ENCODE data around the gene PCCA. TPM values are rescaled to one million over a fixed set of nuclear protein-coding genes. Genes with fewer than 3 reads are reported as not detected.

Gene PCCA
- total RNA-seq, 5 donors from 2014 or later (not counting 1 experiment from before 2014, with no cell fraction given), result 7.6 to 16.8 (median 10.2) TPM

- Histone ChIP-seq H3K36me3 (ENCODE audit: control insufficient read depth in 2 of 2, extremely low read depth in 1 of 2, insufficient read depth in 1 of 2, low read length in 1 of 2) (no peaks in the 10 kb centered on the region), H3K4me1 (ENCODE audit: control insufficient read depth in 1 of 2, extremely low read depth in 1 of 2, insufficient read depth in 2 of 2, low read length in 2 of 2) (no peaks in the 10 kb centered on the region), H3K4me3 (ENCODE audit: control insufficient read depth in 1 of 2, extremely low read depth in 1 of 2, low read length in 1 of 2) (no peak overlapping the region), H3K27ac (ENCODE audit: low read length) (no peak overlapping the region), H3K9me3 (no peaks in the 10 kb centered on the region), H3K27me3 (replicated peaks in 1 of 2; ENCODE audit: control insufficient read depth in 2 of 2, extremely low read depth in 1 of 2, insufficient read depth in 2 of 2, low read length in 1 of 2) (no peaks in the 10 kb centered on the region)
- peaks cover 0 to 6% (median 4%) of the 10 kb centered on the region in 3 donors for H3K9me3 Mint-ChIP-seq
- peaks cover 0 to 8% (median 7%) of the 10 kb centered on the region in 3 donors for H3K4me1 Mint-ChIP-seq
- H3K27me3 Mint-ChIP-seq, result no peaks in the 10 kb centered on the region
- CTCF ChIA-PET, result no interaction called here
- no peak for ATAC-seq (replicated peaks in 1 of 4)
- no peak overlapping the region for H3K4me3 Mint-ChIP-seq
- POLR2A ChIA-PET, result no interaction called here
- no peak overlapping the region for H3K27ac Mint-ChIP-seq
- DNase-seq, result no peak
- H3K36me3 Mint-ChIP-seq, result peaks cover 62% of the 10 kb centered on the region
Measured at GRCh38 chr13:100433475-100433874, 344.6 kb downstream of the PCCA start.

DNA sequence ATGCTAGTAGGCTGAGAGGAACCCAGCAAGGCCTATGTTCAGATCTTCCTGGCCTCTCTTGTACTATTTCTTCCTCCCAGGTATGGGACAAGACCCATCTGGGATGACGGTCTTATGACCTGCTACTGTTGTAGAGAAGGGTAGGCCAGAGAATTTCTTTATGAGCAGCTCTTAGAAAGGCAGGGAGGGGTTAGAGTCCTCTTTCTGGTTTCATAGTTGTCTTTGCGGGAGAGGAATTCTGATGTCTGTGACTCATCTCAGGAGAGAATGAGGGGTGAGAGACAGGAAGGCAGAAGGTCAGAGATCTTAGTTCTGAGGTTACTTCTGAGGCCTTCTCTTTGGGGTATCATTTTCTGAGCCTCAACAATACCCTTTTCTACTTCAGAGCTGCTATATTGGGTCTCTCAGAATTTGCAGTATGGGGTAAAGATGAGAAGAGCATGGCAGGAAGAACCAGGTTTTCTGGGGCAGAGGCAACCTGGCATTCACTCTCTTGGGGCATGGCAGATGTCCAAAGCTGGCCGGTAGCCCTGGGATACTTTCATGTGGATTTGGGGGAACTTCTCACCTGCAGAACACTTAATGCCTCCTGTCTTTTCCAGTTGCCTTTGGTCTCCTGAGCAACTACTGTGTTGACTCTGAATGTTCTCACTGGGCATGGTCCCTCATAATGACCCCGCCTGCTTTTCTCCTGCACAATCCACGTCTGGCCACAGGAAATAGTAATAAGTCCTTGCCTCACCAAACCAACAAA, 345.3 kb downstream of the PCCA start:
- H3K36me3 ChIP-seq (ENCODE audit: control insufficient read depth in 2 of 2, extremely low read depth in 1 of 2, insufficient read depth in 1 of 2, low read length in 1 of 2), result no peaks in the 10 kb centered on the region
- Mint-ChIP-seq H3K27ac (peak overlapping the region in 1 of 2 donors; percentile 1), H3K4me1 (peaks cover 0 to 8% (median 7%) of the 10 kb centered on the region in 3 donors), H3K4me3 (no peak overlapping the region), H3K9me3 (peaks cover 0 to 6% (median 4%) of the 10 kb centered on the region in 3 donors), H3K36me3 (peaks cover 59% of the 10 kb centered on the region), H3K27me3 (no peaks in the 10 kb centered on the region)
- CTCF ChIA-PET, result no interaction called here
- no peaks in the 10 kb centered on the region for H3K27me3 ChIP-seq (replicated peaks in 1 of 2; ENCODE audit: control insufficient read depth in 2 of 2, extremely low read depth in 1 of 2, insufficient read depth in 2 of 2, low read length in 1 of 2)
- ATAC-seq (replicated peaks in 1 of 4), result no peak
- no peak overlapping the region for H3K27ac ChIP-seq (ENCODE audit: low read length)
- no peaks in the 10 kb centered on the region for H3K4me1 ChIP-seq (ENCODE audit: control insufficient read depth in 1 of 2, extremely low read depth in 1 of 2, insufficient read depth in 2 of 2, low read length in 2 of 2)
- POLR2A ChIA-PET, result interaction anchor here in 1 of 2 donors (0.5 kb wide), 1 partner anchor 8 kb away, joined by 5 read pairs; no protein-coding TSS in a partner anchor
- H3K9me3 ChIP-seq, result no peaks in the 10 kb centered on the region
- DNase-seq, result no peak
- no peak overlapping the region for H3K4me3 ChIP-seq (ENCODE audit: control insufficient read depth in 1 of 2, extremely low read depth in 1 of 2, low read length in 1 of 2)
- WGBS (ENCODE audit: insufficient coverage), result 31% methylated on average over 3 of the region's 5 CpGs

GRCh38 chr13:100436099-100436498, 347.2 kb downstream of the PCCA start:
- DNase-seq (no peak), ATAC-seq (replicated peaks in 1 of 4) (no peak)
- Histone ChIP-seq H3K9me3 (no peaks in the 10 kb centered on the region), H3K4me1 (ENCODE audit: control insufficient read depth in 1 of 2, extremely low read depth in 1 of 2, insufficient read depth in 2 of 2, low read length in 2 of 2) (no peaks in the 10 kb centered on the region), H3K36me3 (ENCODE audit: control insufficient read depth in 2 of 2, extremely low read depth in 1 of 2, insufficient read depth in 1 of 2, low read length in 1 of 2) (no peaks in the 10 kb centered on the region), H3K4me3 (ENCODE audit: control insufficient read depth in 1 of 2, extremely low read depth in 1 of 2, low read length in 1 of 2) (no peak overlapping the region), H3K27me3 (replicated peaks in 1 of 2; ENCODE audit: control insufficient read depth in 2 of 2, extremely low read depth in 1 of 2, insufficient read depth in 2 of 2, low read length in 1 of 2) (no peaks in the 10 kb centered on the region), H3K27ac (ENCODE audit: low read length) (no peak overlapping the region)
- no peak overlapping the region for H3K27ac Mint-ChIP-seq
- POLR2A ChIA-PET, result no interaction called here
- WGBS (ENCODE audit: insufficient coverage), result 100% methylated on average over 1 of the region's 4 CpGs
- peaks cover 0 to 8% (median 7%) of the 10 kb centered on the region in 3 donors for H3K4me1 Mint-ChIP-seq
- no peak overlapping the region for H3K4me3 Mint-ChIP-seq
- no peaks in the 10 kb centered on the region for H3K27me3 Mint-ChIP-seq
- peaks cover 49% of the 10 kb centered on the region for H3K36me3 Mint-ChIP-seq
- peaks cover 0 to 6% (median 4%) of the 10 kb centered on the region in 3 donors for H3K9me3 Mint-ChIP-seq
- CTCF ChIA-PET, result interaction anchor here in 1 of 2 donors (0.7 kb wide), 1 partner anchor 780 kb away, joined by 3 read pairs; no protein-coding TSS in a partner anchor

DNA sequence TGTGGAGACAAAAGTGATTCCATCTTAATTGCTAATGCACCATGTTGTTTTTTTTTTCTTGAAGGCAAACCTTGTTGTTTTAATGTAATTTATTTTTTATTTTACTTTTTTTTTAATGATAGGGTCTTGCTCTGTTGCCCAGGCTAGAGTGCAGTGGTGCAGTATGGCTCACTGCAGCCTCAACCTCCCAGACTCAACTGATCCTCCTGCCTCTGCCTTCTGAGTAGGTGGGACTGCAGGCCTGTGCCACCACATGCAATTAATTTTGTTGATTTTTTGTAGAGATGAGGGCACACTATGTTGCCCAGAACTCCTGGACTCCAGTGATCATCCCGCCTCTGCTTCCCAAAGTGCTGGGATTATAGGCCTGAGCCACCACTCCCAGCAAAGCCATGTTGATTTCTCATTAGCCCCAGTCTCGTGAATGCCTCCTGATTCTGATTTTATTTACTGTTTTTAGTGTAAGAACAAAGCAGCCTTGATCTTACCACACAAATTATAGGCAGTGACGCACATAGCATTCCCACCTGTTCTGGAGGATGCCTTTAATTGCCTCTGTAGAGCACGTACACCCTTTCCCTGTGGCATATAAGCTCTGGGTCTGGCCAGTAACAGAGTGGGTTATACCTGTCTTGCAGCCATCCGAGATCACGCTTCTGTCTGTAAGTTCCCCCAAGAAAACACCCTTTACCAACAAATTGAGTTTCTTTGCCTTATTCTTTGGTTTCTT, 349.3 kb downstream of the PCCA start:
- no peaks in the 10 kb centered on the region for H3K9me3 ChIP-seq
- peaks cover 38% of the 10 kb centered on the region for H3K36me3 Mint-ChIP-seq
- POLR2A ChIA-PET, result no interaction called here
- H3K36me3 ChIP-seq (ENCODE audit: control insufficient read depth in 2 of 2, extremely low read depth in 1 of 2, insufficient read depth in 1 of 2, low read length in 1 of 2), result no peaks in the 10 kb centered on the region
- no peaks in the 10 kb centered on the region for H3K27me3 Mint-ChIP-seq
- no peak overlapping the region for H3K4me3 ChIP-seq (ENCODE audit: control insufficient read depth in 1 of 2, extremely low read depth in 1 of 2, low read length in 1 of 2)
- H3K4me3 Mint-ChIP-seq, result no peak overlapping the region
- ATAC-seq (replicated peaks in 1 of 4), result no peak
- H3K27me3 ChIP-seq (replicated peaks in 1 of 2; ENCODE audit: control insufficient read depth in 2 of 2, extremely low read depth in 1 of 2, insufficient read depth in 2 of 2, low read length in 1 of 2), result no peaks in the 10 kb centered on the region
- H3K4me1 ChIP-seq (ENCODE audit: control insufficient read depth in 1 of 2, extremely low read depth in 1 of 2, insufficient read depth in 2 of 2, low read length in 2 of 2), result no peaks in the 10 kb centered on the region
- peaks cover 0 to 8% (median 7%) of the 10 kb centered on the region in 3 donors for H3K4me1 Mint-ChIP-seq
- H3K9me3 Mint-ChIP-seq, result no peaks in the 10 kb centered on the region
- no peak overlapping the region for H3K27ac ChIP-seq (ENCODE audit: low read length)
- CTCF ChIA-PET, result no interaction called here
- DNase-seq, result no peak
- 100% methylated on average over 3 of the region's 6 CpGs for WGBS (ENCODE audit: insufficient coverage)
- H3K27ac Mint-ChIP-seq, result no peak overlapping the region

DNA sequence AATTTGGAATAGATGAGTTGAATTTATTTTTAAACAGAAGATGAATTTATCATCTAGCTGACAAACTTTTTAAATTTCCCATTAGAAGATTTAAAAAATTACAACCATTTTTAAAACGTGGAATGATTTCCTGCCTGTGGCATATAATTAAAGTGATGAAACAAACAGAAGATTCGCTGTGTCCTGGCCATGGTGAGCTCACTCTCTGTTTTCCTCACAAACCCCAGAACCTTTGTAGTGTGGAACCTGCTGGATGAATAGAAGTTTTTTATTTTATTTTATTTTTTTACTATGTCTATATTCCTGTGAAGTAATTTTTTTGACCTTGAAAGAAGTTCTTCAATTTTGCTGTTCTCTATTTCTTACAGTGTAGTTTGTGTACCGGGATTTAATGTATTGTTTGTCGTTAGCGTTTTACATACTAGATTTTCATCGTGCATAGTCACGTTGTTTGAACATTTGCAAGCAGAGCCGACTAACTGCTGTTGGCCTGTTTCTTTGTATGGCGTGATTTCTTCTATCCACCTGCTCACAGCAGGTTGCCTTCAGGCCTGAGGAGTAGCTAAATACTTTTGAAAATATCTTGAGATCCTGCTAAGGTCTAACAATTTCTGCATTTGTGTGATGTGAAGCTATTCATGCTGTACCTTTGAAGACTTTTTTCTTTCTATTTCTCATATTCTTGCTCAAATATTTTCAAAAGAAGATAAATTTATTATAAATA, 350.5 kb downstream of the PCCA start:
- no peaks in the 10 kb centered on the region for H3K4me1 Mint-ChIP-seq
- H3K9me3 Mint-ChIP-seq, result no peaks in the 10 kb centered on the region
- DNase-seq (no peak), ATAC-seq (replicated peaks in 1 of 4) (no peak)
- H3K4me3 Mint-ChIP-seq, result no peak overlapping the region
- Histone ChIP-seq H3K9me3 (no peaks in the 10 kb centered on the region), H3K27me3 (replicated peaks in 1 of 2; ENCODE audit: control insufficient read depth in 2 of 2, extremely low read depth in 1 of 2, insufficient read depth in 2 of 2, low read length in 1 of 2) (no peaks in the 10 kb centered on the region), H3K36me3 (ENCODE audit: control insufficient read depth in 2 of 2, extremely low read depth in 1 of 2, insufficient read depth in 1 of 2, low read length in 1 of 2) (no peaks in the 10 kb centered on the region), H3K4me3 (ENCODE audit: control insufficient read depth in 1 of 2, extremely low read depth in 1 of 2, low read length in 1 of 2) (no peak overlapping the region), H3K4me1 (ENCODE audit: control insufficient read depth in 1 of 2, extremely low read depth in 1 of 2, insufficient read depth in 2 of 2, low read length in 2 of 2) (no peaks in the 10 kb centered on the region), H3K27ac (ENCODE audit: low read length) (no peak overlapping the region)
- H3K27ac Mint-ChIP-seq, result no peak overlapping the region
- 90% methylated on average over 2 of the region's 9 CpGs for WGBS (ENCODE audit: insufficient coverage)
- no peaks in the 10 kb centered on the region for H3K27me3 Mint-ChIP-seq
- POLR2A ChIA-PET, result no interaction called here
- CTCF ChIA-PET, result no interaction called here
- peaks cover 27% of the 10 kb centered on the region for H3K36me3 Mint-ChIP-seq

DNA sequence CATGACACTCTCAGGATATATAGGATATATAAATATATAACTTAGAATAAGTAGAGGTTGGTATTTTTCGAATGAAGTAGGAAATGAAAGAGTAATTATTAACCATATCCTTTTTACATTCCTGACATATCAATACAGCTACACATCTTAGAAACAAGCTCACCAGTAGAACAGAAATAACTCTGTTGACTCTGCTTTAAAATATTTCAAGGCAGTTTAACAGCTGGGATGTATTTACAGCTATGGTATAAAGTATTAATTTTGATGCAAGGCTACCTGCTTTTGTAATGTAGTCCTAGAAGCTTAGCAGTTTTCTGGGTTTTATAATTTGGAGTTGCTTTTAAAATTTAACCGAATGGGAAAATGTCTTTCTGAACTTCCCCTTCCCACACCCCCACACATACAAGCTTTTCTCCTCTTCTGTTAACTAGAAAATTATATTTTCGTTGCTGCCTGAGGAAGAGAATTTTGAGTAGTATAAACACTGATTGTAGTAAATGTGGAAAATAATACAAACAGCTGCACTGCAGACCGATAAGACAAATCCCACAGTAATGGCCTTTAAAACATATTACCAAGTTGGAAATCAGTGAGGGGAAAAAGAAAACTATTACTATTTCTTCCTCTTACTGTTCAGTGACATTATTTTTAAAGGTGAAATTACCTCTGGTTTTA, 352.0 kb downstream of the PCCA start:
- ChIA-PET POLR2A (no interaction called here), CTCF (no interaction called here)
- H3K4me1 ChIP-seq (ENCODE audit: control insufficient read depth in 1 of 2, extremely low read depth in 1 of 2, insufficient read depth in 2 of 2, low read length in 2 of 2), result no peaks in the 10 kb centered on the region
- H3K36me3 ChIP-seq (ENCODE audit: control insufficient read depth in 2 of 2, extremely low read depth in 1 of 2, insufficient read depth in 1 of 2, low read length in 1 of 2), result no peaks in the 10 kb centered on the region
- no peak overlapping the region for H3K4me3 ChIP-seq (ENCODE audit: control insufficient read depth in 1 of 2, extremely low read depth in 1 of 2, low read length in 1 of 2)
- H3K27me3 ChIP-seq (replicated peaks in 1 of 2; ENCODE audit: control insufficient read depth in 2 of 2, extremely low read depth in 1 of 2, insufficient read depth in 2 of 2, low read length in 1 of 2), result no peaks in the 10 kb centered on the region
- no peak overlapping the region for H3K4me3 Mint-ChIP-seq
- no peaks in the 10 kb centered on the region for H3K4me1 Mint-ChIP-seq
- ATAC-seq (replicated peaks in 1 of 4), result no peak
- peaks cover 13% of the 10 kb centered on the region for H3K36me3 Mint-ChIP-seq
- H3K27ac ChIP-seq (ENCODE audit: low read length), result no peak overlapping the region
- no CpG with 5 or more reads among the region's 4 CpGs for WGBS (ENCODE audit: insufficient coverage)
- no peaks in the 10 kb centered on the region for H3K9me3 Mint-ChIP-seq
- H3K27me3 Mint-ChIP-seq, result no peaks in the 10 kb centered on the region
- no peak for DNase-seq
- no peaks in the 10 kb centered on the region for H3K9me3 ChIP-seq
- H3K27ac Mint-ChIP-seq, result no peak overlapping the region

Data from T-cell (primary cell).